ENCODE data around the gene CFP. TPM values are rescaled to one million over a fixed set of nuclear protein-coding genes. Genes with fewer than 3 reads are reported as not detected.

The CFP gene
- polyA plus RNA-seq, 2 of the 4 experiments (the other 2 are of a cell fraction), result 0.14 to 0.54 TPM

DNA sequence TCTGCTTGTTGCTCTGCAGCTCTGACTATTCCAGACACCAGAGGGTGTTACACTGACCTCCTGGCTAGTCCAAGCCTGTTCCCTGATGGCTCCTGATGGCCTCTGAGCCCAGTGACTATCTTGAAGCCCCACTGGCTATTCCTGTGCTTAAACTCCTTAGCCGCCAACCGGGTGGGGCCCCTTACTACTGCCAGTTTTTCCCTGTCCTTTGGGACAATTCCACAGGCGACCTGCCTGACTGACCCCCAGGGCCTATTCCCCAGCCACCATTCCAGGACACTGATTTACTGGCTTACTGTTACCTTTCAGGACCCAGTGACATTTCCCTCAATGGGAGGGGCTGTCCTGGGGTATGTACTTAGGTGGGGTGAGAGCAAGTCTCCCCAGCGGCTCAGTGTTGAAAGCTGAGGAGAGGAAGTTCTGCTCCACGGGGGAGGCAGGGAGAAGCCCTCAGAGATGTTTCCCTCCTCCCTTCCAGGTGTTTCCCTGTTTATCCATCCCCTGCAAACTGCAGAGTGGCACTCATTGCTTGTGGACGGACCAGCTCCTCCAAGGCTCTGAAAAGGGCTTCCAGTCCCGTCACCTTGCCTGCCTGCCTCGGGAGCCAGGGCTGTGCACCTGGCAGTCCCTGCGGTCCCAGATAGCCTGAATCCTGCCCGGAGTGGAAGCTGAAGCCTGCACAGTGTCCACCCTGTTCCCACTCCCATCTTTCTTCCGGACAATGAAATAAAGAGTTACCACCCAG lies 43.5 kb downstream of the CFP start:
- Histone ChIP-seq H3K27ac (no peak overlapping the region), H3K4me2 (no peak overlapping the region), H3K4me1 (peaks cover 7% of the 10 kb centered on the region; the same call in 1 of the 3 replicates), H3K9me3 (no peaks in the 10 kb centered on the region), H3K4me3 (no peak overlapping the region)
- 84% methylated on average over 9 of the region's 11 CpGs for WGBS (ENCODE audit: missing lambda C conversion rate)
- no peak for FAIRE-seq
- POLR2A ChIA-PET, result no interaction called here
- TF ChIP-seq MAX (IDR thresholded peaks at IDR 0.05), result no peak
- no peak for TF ChIP-seq CTCF (IDR thresholded peaks at IDR 0.05)
- TF ChIP-seq JUNB (IDR thresholded peaks at IDR 0.05), result no peak
- TF ChIP-seq HOXB5 (CRISPR knock-in tag; IDR thresholded peaks at IDR 0.05), result no peak
- TF ChIP-seq, protein P1, sequence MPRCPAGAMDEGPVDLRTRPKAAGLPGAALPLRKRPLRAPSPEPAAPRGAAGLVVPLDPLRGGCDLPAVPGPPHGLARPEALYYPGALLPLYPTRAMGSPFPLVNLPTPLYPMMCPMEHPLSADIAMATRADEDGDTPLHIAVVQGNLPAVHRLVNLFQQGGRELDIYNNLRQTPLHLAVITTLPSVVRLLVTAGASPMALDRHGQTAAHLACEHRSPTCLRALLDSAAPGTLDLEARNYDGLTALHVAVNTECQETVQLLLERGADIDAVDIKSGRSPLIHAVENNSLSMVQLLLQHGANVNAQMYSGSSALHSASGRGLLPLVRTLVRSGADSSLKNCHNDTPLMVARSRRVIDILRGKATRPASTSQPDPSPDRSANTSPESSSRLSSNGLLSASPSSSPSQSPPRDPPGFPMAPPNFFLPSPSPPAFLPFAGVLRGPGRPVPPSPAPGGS (IDR thresholded peaks at IDR 0.05), result no peak
- TF ChIP-seq ZFP36 (IDR thresholded peaks at IDR 0.05; ENCODE audit: borderline replicate concordance, partially characterized antibody), result no peak
- TF ChIP-seq CHD4 (IDR thresholded peaks at IDR 0.05; ENCODE audit: borderline replicate concordance), result no peak
- TF ChIP-seq HOXA7 (CRISPR knock-in tag; IDR thresholded peaks at IDR 0.05), result no peak
- TF ChIP-seq, protein P2, sequence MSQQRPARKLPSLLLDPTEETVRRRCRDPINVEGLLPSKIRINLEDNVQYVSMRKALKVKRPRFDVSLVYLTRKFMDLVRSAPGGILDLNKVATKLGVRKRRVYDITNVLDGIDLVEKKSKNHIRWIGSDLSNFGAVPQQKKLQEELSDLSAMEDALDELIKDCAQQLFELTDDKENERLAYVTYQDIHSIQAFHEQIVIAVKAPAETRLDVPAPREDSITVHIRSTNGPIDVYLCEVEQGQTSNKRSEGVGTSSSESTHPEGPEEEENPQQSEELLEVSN (IDR thresholded peaks at IDR 0.05; ENCODE audit: borderline replicate concordance, low read depth), result no peak
- no peak for TF ChIP-seq JUN (IDR thresholded peaks at IDR 0.05)
- TF ChIP-seq ZC3H11A (IDR thresholded peaks at IDR 0.05), result no peak
- TF ChIP-seq MYC (IDR thresholded peaks at IDR 0.05; ENCODE audit: borderline replicate concordance, low read length), result no peak
- TF ChIP-seq, protein P3, sequence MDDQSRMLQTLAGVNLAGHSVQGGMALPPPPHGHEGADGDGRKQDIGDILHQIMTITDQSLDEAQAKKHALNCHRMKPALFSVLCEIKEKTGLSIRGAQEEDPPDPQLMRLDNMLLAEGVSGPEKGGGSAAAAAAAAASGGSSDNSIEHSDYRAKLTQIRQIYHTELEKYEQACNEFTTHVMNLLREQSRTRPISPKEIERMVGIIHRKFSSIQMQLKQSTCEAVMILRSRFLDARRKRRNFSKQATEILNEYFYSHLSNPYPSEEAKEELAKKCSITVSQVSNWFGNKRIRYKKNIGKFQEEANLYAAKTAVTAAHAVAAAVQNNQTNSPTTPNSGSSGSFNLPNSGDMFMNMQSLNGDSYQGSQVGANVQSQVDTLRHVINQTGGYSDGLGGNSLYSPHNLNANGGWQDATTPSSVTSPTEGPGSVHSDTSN (IDR thresholded peaks at IDR 0.05), result no peak
- TF ChIP-seq NR3C1 (IDR thresholded peaks at IDR 0.05), result no peak
- no peak for TF ChIP-seq TP53 (CRISPR knock-in tag; IDR thresholded peaks at IDR 0.05)
- no peak for TF ChIP-seq MAFK (IDR thresholded peaks at IDR 0.05; ENCODE audit: partially characterized antibody)
- DNase-seq (ENCODE audit: low read depth in 1 of 2, low spot score in 1 of 2), result no peak
- no peak for ATAC-seq
- CTCF ChIA-PET, result interaction anchor here (1.3 kb wide), 1 partner anchor 11 kb away, joined by 4 read pairs; no protein-coding TSS in a partner anchor

DNA sequence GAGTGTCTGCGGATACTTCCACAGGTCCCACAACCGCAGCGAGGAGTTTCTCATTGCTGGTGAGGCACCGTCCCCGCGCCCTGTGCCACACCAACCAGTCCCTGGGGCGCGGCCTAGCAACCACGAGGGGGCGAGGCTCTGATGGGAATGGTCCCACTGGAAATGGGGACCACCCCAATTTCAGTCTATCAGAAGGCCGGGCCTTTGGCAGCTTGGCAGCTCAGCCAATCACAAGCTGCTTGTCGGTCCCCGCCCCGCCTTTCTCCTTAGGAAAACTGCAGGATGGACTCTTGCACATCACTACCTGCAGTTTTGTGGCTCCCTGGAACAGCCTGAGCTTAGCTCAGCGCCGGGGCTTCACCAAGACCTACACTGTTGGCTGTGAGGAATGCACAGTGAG lies 44.5 kb downstream of the CFP start:
- no peak for FAIRE-seq
- ATAC-seq, result no peak
- TF ChIP-seq HDAC2 (IDR thresholded peaks at IDR 0.05), result no peak
- TF ChIP-seq FOSL2 (IDR thresholded peaks at IDR 0.05), result no peak
- TF ChIP-seq FOSL2 (CRISPR knock-in tag; IDR thresholded peaks at IDR 0.05), result no peak
- no peak for TF ChIP-seq MYC (IDR thresholded peaks at IDR 0.05; ENCODE audit: borderline replicate concordance, low read length)
- TF ChIP-seq JUN (IDR thresholded peaks at IDR 0.05), result no peak
- H3K27ac ChIP-seq, result no peak overlapping the region
- peaks cover 9% of the 10 kb centered on the region; the same call in 1 of the 3 replicates for H3K4me1 ChIP-seq
- DNase-seq (ENCODE audit: low read depth in 1 of 2, low spot score in 1 of 2), result no peak
- WGBS (ENCODE audit: missing lambda C conversion rate), result 93% methylated on average over 6 of the region's 16 CpGs
- ChIA-PET POLR2A (no interaction called here), CTCF (no interaction called here)
- no peaks in the 10 kb centered on the region for H3K9me3 ChIP-seq
- no peak overlapping the region for H3K4me3 ChIP-seq
- H3K4me2 ChIP-seq, result no peak overlapping the region

GRCh38 chrX:47584714-47585113 lies 45.0 kb downstream of the CFP start:
- ATAC-seq (no peak), DNase-seq (ENCODE audit: low read depth in 1 of 2, low spot score in 1 of 2) (no peak), FAIRE-seq (no peak)
- CTCF ChIA-PET, result no interaction called here
- no peaks in the 10 kb centered on the region for H3K9me3 ChIP-seq
- H3K27ac ChIP-seq, result no peak overlapping the region
- POLR2A ChIA-PET, result no interaction called here
- TF ChIP-seq HOXA7 (CRISPR knock-in tag; IDR thresholded peaks at IDR 0.05) (no peak), CEBPB (IDR thresholded peaks at IDR 0.05) (no peak), JUN (IDR thresholded peaks at IDR 0.05) (no peak), RAD21 (conservative IDR thresholded peaks at IDR 0.05 in 1 of 2, IDR thresholded peaks at IDR 0.05 in 1 of 2) (no peak), ZNF302 (CRISPR knock-in tag; IDR thresholded peaks at IDR 0.05) (no peak), KDM5A (IDR thresholded peaks at IDR 0.05) (no peak), ESRRA (IDR thresholded peaks at IDR 0.05; ENCODE audit: borderline replicate concordance, low read length) (no peak), NFE2L2 (conservative IDR thresholded peaks at IDR 0.05; ENCODE audit: low read length) (no peak), HDAC2 (IDR thresholded peaks at IDR 0.05) (no peak), NR3C1 (IDR thresholded peaks at IDR 0.05) (no peak)
- TF ChIP-seq, protein P3 (IDR thresholded peaks at IDR 0.05), result no peak
- peaks cover 10% of the 10 kb centered on the region; the same call in 2 of the 3 replicates for H3K4me1 ChIP-seq
- H3K4me2 ChIP-seq, result no peak overlapping the region
- 90% methylated on average over 6 of the region's 6 CpGs for WGBS (ENCODE audit: missing lambda C conversion rate)
- H3K4me3 ChIP-seq, result no peak overlapping the region

Data from A549 (cell line).